Islet precursor cell (in vitro differentiated cells): ENCODE results near the gene CALHM3.

Experiments used
- DNase-seq: peaks from one replicate; pipeline ENCODE4 v3.0.0-alpha.2; 2018

Gene CALHM3

GRCh38 chr10:103472005-103472404 is 7.0 kb downstream of the CALHM3 start:
- no peak for DNase-seq

DNA sequence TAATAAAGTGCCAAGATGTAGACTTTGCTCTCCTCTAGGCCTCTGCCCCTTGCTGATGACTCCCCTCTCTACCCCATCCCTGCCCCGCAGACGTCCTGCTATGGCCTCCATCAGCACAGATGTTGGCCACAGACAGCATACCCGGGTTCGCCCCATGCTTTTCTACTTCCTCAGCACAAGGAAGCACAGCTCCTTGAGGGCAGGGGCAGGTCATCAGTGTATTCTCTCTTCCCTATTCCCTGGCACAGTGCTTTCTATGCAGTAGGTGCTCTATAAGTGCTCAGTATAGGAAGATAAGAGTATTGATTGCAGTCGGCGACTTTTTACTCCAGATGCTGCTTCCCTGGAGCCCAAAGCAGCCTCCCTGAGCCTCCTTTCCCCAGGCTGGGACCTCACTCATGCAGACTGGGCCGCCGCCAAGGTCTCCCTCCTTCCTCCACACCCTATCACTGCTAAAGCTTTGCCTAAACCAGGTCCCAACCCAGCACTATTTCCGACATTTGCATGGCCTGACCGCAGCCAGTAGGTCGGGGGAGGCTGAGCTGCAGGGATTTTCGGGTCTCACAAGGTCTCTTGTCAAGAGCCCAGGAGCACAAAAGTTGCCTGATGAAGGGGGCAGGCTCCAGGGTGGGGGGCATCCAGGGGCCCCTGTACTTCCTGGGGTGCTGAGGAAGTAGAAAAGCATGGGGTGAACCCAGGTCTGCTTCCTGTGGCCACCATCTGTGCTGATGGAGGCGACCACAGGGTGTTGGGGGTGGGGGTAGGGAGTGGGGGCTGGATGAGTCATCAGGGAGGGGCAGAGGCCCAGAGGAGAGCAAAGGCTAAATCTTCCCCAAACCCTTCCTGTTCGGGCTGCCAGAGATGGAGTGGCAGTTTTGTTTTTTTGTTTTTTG is 8.0 kb downstream of the CALHM3 start:
- no peak for DNase-seq

- no peak for DNase-seq
Measured at GRCh38 chr10:103469201-103469600, 9.8 kb downstream of the CALHM3 start.

DNA sequence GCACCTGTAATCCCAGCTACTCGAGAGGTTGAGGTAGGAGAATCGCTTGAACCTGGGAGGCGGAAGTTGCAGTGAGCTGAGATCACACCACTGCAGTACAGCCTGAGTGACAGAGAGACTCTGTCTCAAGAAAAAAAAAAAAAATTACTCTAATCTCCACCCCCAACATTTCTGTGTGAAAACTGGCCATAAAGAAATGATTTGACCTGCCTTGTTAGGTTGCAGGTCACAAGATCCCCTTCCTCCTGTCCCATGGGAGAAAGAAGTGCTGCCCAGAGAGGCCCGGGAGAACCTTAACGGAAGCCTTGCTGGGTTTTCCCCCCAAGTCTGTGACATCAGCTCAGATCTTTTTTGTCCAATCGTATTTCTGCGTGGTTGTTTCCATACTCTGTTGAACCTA is 11.6 kb downstream of the CALHM3 start:
- no peak for DNase-seq

- no peak for DNase-seq
Measured at GRCh38 chr10:103466734-103467133, 12.3 kb downstream of the CALHM3 start.

GRCh38 chr10:103465411-103466179 is 13.4 kb downstream of the CALHM3 start:
- DNase-seq = no peak

DNA sequence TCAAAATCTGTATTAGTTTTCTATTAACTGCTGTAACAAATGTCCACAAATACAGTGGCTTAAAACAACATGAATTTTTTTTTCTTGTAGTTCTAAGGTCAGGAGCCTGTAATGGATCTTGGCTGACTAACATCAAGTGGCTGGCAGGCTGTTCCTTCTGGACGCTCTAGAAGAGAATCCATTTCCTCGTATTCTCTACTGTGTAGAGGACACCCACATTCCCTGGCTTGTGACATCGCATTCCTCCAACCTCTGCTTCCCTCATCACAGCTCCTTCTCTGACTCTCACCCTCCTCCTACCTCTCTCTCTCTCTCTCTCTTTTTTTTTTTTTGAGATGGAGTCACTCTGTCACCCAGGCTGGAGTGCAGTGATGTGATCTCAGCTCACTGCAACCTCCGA is 15.5 kb downstream of the CALHM3 start:
- DNase-seq = no peak

DNA sequence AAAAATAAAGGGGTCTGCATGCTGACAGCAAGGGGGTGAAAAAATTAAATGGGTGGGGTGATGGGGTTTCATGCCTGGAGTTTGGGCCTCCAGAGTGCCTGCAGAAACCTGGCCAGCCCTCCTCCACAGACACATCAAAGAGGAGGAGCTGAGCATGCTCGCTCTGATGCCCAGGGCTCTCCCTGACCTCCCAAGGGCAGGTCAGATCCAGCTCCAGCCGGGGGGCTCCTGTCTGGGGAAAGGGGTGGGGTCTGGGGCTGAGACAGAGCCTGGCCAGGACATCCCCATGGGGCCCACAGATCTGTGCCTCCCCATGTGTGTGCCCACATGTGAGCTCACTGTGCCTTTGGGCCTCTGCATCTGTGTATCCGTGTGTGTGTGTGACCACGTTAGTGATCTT is 19.4 kb downstream of the CALHM3 start:
- DNase-seq = no peak

DNA sequence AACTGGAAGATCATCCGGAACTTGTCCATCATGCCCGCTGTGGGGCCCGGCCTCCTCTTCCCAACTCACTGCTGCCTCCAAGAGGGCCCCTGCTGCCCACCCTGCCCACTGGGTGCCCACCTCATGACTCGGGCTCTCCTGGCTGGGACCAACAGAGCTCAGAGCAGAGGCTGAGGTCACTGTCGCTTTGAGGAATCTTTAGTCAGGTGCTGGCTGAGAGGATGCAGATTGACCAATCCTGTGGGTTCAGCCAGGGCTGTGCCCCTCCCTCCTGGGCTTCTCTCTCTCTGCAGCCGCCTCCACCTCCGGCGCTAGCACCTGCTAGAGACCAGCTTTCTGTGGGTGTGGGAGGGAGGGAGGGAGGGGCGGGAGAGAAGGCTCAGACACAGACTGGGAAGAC is 20.3 kb downstream of the CALHM3 start, which contains the start of gene CALHM1:
TSS of gene CALHM1 (minus strand) at position 181 of the 400 bp plus-strand sequence. CDS start at position 32, 149 bp downstream.
- DNase-seq = peak; percentile 87

GRCh38 chr10:103457896-103458583 is 21.0 kb downstream of the CALHM3 start:
- no peak for DNase-seq

DNA sequence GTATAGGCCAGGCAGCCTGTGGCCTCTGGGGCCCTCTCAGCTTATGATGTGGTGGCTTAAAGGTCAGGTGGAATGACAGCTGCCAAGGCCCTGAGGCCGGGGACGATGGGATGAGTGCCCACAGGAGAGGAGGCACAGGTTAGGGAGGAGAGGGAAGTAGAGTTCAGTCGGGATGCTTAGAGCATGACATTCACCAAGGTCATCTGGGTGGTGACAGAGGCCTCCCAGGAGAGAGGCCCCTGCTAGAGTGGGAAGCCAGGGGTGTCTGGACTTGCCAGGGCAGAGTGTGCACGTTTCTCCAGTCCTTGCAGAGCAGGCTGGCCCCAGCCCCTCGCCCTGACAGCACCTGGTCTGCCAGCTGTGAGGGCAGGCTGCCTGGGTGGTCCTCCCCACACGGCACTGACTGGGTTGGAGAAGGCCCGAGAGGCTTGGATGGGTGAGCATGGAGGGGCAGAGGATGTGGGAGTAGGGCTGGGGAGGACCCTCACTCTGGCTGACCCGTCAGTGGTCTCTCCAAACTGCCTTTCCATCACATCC is 21.8 kb downstream of the CALHM3 start:
- no peak for DNase-seq

DNA sequence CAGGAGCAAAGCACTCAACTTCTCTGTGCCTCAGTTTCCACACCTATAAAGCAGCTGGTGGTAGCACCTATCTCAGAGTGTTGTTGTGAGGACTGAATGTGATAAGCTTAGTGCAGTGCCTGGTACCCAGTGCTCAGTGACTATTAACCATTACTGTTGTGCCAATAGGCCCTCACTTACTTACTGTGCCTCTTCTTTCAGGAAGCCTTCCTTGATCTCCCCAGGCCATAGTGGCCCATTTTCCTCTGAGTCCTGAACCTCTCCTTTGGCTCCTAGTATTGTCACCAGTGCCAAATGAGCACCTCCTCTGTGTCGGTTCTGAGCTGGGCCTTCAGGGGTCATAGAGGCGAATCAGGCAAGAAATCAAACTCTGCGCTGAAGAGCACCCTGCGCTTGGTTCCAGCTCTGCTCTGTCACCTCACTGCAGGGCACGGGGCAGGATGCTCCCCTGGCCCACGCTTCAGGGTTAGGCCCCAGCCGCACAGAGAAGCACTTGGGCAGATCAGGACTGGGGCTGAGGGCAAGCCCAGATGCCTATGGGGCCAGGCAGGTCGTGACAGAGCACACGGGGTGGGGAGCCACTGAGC is 22.9 kb downstream of the CALHM3 start:
- DNase-seq = no peak

GRCh38 chr10:103455235-103455634 is 23.8 kb downstream of the CALHM3 start:
- no peak for DNase-seq

DNA sequence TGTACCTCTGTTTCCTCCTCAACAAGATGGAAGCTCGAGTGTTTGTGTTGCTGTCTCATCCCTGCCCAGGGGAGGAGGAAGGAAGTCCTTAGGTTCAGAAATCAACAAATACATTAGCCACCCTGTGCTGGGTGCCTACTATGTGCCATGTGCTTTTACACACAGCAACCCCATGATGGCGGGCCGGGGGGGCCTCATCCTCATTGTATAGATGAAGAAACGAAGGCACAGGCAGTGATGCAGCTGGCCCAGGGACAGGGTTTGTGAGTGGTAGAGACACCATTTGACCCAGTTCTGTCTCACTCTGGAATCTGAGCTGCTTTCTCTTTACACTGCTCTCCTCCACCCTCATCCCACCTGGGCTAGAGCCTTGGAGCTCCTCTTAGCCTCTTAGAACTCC is 25.0 kb downstream of the CALHM3 start:
- no peak for DNase-seq

DNA sequence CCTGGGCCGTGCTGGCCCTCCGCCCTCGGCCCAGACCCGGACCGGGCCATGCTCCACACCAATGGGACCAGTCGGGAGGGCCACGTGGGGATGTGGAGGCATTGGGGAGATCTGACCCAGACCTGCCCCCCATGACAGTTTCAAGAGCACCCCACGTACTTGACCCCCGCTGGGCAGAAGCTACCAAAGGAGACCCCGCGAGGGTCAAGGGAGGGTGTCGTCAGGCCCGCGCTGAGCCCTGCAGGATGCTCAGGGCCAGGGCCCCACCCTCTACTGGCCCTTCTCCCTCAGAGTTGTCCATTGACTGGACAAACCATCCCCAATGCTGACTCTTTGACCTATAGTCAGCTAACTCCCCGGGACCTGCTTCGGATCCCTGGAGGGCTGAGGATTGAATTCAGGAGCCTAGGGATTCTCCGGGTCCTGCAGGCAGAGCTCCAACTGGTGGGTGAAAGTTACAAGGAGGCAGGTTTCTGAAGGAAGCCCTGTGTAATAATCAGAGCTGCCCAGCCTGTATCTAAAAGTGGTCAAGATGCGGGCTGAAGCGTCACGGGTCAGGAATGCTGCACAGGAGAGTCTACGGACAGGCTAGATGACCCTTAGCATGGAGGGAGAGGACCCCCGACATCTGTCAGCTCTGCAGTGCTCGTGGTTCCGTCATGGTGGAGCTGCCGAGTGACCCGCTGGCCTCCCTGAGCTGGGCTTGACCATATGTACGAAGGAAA is 26.4 kb downstream of the CALHM3 start:
- DNase-seq = no peak

- peak; percentile 91 for DNase-seq
Measured at GRCh38 chr10:103451831-103452505, 27.1 kb downstream of the CALHM3 start, which contains the start of gene CALHM2. TSS of gene CALHM2 (minus strand) at chr10:103452370. CDS start at chr10:103449941, 2,429 bp downstream.

DNA sequence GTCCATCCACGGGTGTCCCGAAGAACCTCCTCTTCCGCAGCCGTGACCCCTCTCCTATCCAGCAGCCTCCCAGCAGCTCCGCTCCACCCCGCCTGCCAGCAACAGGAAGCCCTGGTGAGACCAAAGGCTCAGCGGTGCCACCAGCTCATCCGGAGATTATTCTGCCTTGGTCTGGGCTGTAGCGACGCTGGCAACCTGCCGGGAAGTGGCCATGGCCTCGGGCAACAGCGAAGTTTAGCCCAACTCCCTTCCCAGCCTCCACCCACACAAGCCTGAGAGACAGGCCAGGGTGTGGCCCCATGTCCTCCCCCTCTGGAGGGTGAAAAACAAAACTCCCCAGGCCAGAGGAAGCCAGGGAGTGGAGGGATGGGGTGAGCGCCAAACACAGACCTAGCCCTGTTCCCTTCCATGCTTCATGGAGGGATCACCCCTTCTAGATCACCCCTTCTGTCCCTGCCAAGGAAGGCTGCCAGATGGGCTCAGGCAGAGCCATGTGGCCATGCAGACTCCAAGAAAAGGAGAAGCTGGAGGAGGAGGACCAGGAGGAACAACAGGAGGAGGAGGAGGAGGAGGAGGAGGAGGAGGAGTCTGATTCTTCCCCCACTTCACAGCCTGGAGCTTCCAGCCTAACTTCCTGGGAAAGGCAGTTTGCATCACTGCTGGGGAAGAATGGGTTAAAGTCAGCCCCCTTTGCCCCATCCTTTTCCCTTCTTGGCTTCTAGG is 27.8 kb downstream of the CALHM3 start:
- no peak for DNase-seq

- DNase-seq = no peak
Measured at GRCh38 chr10:103450201-103450695, 28.8 kb downstream of the CALHM3 start.

- DNase-seq = no peak
Measured at GRCh38 chr10:103449208-103450144, 29.6 kb downstream of the CALHM3 start.
